CD4-positive, alpha-beta T cell treated with Interleukin-21 for 1 hour (primary cell): ENCODE measurements around the gene SLC5A7.

ENCODE experiments used
- DNase-seq: peaks from one replicate; pipeline ENCODE4 v3.0.0-alpha.2; 2020

SLC5A7 gene

DNA sequence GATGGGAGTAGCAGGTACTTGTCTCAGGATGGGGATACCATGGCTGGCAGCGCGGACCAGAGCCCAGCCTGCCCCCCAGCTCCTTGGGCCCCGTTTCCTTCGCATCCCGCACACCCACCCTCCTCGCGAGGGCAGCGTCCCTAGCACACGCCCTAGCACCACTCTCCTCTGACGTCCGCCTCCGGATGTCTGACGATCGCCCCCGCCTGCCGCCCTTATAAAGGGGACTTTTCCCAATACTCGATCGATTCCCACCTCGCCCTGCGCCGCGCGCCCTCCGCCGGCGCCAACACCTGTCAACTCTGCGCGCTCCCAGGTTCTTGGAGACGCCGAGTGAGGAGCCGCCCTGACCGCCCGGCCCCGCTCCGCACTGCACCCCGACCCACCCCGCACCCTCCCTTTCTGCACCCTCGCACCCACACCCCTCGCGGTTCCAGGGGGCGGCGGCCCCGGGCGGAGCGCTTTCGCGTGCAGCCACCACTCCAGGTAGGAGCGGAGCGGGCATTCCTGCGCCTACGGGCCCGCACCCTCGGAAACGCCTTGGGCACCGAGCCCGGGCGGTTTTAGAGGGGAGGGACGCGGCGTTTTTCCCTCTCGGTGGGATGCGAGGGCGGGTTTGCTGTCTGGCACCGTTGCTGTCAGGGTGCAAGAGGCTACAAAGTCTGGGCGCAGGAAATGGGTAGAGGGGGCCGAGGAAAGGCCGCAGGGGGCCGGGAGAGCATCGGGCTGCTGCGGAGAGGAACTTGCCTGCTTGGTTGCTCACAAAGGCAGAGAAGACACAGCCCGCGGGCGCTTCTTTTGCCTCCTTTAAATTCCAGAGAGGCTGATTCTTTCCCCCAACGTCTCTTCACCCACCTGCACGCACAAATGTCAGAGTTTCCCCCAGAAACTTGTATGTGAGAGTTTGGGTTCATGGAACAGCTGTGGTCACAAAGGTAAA is at the start of gene SLC5A7:
Gene SLC5A7 (plus strand): TSS at position 247 of the 940 bp plus-strand sequence. CDS start 1,632 bp downstream, outside the sequence.
- no peak for DNase-seq

DNA sequence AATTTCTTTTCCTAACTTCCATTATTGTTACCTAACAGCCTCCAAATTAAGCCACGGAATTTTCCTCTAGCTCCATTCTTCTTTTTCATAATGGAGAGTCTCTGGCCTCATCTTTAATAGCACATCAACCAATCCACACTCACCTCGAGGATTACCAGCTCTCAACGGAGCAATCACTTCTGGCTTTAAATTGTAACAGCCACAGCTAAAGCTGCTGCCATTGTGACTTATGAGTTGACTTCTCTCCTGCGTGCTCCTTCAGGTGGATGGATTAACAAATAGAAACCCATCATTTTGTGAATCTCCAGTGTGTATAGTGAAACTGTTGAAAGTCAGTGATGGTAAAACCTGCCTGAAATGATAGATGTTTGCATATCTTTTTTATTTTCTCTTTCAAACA is 24.9 kb upstream of the SLC5A7 start:
- no peak for DNase-seq

- DNase-seq, result no peak
Measured at GRCh38 chr2:107964185-107964584, 22.1 kb upstream of the SLC5A7 start.

DNA sequence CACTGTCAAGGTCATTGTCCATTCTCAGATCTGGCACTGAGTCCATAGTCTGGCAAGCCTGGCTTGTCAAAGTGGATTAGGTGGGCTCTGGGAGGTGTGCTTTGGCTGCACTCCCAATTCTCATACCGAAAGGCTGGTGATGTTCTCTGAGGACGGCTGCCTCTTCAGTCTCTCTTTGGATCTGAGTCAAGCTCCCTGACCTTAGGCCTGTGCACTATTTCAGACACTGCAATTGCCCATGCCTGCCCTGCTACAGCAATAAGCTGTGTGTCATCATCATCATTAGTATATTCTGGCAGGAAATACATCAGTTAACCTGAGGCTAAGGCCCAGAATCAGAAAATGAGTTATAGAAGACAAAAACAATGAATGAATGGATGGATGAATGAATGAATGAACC is 1.6 kb upstream of the SLC5A7 start:
- DNase-seq, result no peak

- no peak for DNase-seq
Measured at GRCh38 chr2:107988108-107988507, 1.8 kb downstream of the SLC5A7 start.

DNA sequence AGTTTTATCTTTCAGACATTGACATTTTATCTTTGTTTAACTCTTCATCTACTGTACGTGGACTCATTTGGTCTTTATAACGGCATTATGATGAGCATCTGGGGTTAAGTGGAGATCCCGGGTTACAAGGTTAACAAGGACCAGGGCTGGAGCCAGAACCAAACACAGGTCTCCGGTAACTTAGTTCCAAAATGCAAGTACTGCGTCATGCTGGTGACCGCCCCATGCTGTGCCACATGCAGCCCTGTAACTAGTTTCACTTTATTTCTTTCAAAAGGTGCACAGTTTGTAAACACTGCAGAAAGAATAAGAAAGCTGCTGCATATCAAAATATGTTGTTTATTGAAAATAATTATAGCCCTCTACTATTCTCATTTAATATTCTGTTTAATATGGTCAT is 3.1 kb downstream of the SLC5A7 start:
- DNase-seq, result no peak

- DNase-seq, result no peak
Measured at GRCh38 chr2:107990718-107991117, 4.4 kb downstream of the SLC5A7 start.

DNA sequence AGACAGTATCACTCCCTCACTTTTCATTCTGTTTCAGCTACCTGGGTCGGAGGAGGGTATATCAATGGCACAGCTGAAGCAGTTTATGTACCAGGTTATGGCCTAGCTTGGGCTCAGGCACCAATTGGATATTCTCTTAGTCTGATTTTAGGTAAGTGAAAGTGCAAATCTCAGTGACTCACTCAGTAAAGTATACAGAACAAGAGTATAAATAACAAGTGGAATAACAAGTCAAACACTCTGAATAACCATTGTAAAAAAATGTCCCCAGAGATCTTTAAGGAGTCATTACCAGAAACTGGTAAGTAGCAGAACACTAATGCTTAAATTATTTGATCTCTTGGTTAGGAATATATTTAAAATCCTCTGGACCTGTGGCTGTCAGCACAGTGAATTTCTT is 5.7 kb downstream of the SLC5A7 start:
- no peak for DNase-seq

GRCh38 chr2:107999158-107999557 is 12.8 kb downstream of the SLC5A7 start:
- no peak for DNase-seq

GRCh38 chr2:108010912-108011591 is 24.7 kb downstream of the SLC5A7 start:
- DNase-seq, result no peak

- no peak for DNase-seq
Measured at GRCh38 chr2:108013305-108013704, 27.0 kb downstream of the SLC5A7 start.

- no peak for DNase-seq
Measured at GRCh38 chr2:108022628-108023027, 36.3 kb downstream of the SLC5A7 start.

DNA sequence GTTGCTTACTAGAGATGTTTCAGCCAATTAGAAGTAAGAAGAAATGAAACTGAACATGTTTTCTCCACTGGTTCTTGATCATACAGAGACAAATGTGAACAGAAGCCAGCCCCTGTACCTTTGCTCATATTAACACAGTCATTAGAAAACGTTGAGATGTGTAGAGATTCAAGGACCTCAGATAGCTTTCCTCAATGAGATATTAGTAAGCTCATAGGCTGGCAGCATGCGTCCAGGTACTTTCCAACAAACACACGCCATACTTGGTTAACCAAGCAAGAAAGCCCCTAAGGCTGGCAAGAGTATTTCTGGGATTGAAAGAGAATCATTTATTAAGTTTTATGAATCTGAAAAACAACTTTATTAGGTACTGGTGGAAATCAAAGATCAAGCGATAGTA is 37.5 kb downstream of the SLC5A7 start:
- DNase-seq, result no peak

DNA sequence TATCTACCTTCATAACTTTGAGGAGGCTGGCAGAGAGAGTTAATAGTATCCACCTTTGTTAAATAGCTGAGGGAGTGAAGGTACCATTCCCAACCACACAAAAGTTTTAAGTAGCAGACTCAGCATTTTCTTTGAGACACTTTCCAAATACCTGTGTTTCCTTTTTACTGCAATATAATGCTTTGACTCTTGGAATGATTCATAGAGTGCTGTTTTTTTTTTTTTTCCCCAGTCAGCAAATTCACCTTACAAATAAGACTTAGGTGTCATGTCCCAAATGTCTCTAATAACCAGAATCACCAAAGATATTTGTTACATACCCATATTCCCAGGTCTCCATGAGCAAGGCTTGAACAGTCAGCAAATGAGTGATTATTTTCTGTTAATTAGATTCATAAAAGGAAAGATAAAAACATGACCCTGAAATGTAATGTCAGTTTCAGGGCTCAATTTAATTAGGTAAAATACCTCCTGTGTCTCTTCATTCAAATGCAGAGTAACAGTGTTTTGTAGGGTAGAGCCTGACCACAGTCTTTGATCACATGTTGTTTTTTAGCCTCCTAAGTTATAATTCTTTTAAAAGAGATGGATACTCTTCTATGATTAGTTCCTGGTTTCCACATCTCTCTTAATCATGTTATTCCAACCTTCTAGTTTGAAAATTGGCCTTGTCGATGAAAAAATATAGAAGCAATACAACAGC is 39.9 kb downstream of the SLC5A7 start:
- no peak for DNase-seq

- no peak for DNase-seq
Measured at GRCh38 chr2:108029496-108029895, 43.2 kb downstream of the SLC5A7 start.

DNA sequence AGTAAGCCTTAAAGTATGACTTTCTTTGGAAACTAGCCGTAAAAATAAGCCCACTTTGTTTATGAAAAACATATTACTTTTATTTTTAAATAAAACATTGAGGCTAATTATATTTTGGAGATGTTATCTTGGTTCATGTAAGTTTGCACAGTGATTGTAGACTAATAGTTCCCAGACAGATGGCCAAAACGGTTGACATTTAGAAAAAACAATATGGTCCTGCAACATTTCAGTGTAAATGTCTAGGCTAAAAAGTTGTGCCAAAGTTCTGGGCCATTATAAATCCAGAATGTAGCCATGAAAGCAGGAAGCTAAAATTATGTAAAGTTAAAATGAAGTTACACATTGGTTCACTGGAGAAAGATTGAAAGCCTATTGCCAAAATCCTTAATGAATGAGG is 43.6 kb downstream of the SLC5A7 start:
- no peak for DNase-seq

DNA sequence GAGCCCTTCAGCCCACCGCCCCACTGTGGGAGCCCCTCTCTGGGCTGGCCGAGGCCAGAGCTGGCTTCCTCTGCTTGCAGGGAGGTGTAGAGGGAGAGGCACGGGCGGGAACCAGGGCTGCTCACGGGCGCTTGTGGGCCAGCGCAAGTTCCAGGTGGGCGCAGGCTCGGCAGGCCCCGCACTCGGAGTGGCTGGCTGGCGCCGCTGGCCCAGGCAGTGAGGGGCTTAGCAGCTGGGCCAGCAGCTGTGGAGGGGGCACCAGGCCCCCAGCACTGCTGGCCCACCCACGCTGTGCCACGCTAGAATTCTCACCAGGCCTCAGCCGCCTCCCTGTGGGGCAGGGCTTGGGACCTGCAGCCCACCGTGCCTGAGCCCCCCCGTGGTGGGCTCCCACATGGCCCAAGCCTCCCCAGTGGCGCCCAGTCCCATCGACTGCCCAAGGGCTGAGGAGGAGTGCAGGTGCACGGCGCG is 45.2 kb downstream of the SLC5A7 start:
- DNase-seq, result no peak

DNA sequence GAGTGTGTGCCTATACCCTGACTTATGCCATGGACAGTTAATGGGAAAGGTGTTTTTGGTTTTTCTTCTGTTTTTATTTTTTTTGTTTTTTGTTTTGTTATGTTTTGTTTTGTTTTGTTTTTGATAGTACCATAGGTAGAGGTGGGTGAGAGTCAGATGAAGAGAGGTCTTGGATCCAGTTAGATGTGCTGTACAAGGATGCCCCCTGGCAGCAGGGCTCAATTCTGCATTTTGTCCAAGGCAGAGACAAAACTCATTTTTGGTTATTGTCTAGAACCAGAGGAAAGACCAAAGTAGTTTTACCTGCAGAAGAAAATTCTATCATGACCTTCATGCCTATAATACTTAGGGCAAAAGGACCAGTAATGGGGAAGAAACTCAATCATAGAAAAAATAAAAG is 48.5 kb downstream of the SLC5A7 start:
- no peak for DNase-seq

DNA sequence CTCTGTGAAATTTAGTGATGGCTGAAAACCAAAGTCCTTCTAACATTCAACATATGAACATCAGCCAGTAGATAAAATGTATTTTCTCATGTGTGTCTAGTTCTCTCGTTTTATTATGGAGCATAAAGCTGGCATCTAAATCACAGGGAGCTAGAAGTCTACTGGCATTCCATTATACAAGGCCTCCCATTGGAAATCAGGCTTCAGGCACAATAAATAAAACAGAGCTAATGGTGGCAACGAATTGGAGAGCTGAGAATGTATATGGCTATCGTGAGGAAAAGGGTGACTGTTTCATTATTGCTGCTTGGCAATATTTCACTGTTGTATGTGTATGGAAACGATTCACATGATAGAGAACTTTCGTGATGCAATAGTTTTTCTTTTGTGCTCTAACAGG is 62.4 kb downstream of the SLC5A7 start:
- no peak for DNase-seq

DNA sequence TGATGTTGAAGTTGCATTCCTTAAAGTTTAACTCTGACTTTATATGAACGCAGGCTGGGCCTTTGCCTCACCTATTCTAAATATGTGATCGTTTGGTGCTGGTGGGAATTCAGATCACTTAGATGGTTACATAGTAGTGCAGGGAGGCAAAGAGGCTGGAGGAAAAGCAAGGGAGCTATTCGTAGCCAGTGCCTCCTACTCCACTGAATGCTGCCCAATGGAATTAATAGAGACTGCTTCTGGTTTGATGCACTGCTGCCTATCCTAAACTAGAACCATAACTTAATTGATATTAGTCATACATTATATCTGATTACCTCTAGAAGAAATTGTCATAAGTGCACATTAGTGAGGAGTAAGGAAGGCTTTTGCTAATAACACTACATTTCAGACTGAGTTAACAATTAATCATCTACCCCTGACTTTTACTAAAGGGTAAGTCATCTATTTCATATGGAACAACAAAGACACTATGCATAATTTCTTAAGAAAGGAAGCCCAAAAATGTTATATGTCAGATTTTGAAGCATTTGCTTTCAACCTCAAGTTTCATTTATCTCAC is 72.3 kb downstream of the SLC5A7 start:
- DNase-seq, result no peak

DNA sequence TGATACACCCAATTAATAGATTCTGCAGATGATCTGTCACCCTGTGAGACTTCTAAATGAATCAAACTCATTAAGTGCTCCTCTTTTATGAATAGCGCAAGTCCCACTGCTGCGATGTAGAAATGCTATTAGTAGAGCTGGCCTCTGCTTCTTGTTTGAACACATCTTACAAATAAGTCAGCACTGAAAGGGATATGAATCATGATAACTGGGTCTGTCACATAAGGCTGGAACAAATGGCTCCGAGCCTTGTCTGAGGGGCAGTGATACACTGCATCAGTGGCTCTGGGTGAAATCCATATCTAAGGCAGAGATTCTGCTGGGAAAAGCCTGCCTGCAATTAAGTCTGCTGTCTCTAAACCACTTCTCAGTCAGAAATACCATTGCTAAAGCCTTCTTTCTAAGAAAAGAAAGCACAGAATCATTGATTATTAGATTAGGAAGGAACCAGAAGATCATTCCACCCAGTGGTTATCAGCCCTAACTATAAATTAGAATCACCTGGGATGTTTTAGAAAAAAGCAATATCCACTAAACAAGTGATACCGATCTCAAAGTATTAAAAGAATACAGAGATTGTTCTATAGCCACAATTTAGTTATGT is 75.2 kb downstream of the SLC5A7 start:
- DNase-seq, result no peak
